ENCODE measurements around the gene MTCH1. TPM values are rescaled to one million over a fixed set of nuclear protein-coding genes. Genes with fewer than 3 reads are reported as not detected.

The MTCH1 gene
- total RNA-seq, 1 experiment from 2014 or later, result 161 TPM

DNA sequence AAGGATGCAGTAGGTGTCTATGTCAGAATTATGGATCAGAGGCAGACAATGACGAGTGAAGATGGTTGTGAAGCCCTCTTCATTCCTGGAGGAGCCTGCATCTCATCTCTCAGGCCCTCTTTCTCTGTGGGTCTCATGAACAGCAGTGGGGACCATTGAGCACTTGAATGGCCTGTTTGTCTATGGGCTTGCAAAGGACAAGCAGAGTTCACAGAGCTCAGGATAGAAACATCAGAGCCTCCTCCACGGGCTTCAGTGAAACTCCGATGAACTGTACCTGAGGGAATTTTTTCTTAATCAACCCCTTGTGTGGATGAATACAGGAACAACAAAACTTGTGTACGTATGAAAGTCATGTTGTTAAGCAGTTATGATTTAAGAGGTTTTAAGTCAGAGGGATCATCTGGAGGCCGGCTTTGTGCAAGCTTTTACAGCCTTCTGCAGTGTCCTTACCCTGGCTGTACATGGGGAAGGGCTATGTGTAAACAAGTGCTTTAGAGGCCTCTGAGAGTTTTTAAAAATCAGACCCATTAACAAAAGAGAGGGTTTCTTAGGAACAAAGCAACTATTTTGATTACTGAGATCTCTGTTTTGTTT is 61.1 kb downstream of the MTCH1 start:
- no peak for ATAC-seq
- no peak overlapping the region for H2AFZ ChIP-seq (ENCODE audit: low read depth, low read length, poor library complexity, severe bottlenecking)
- CTCF ChIA-PET, result no interaction called here
- no TSS peak for BruUV-seq (replicated peaks)
- peaks cover 3 to 5% of the 10 kb centered on the region in 2 experiments; a peak in 3 of 4 replicates for H3K4me1 ChIP-seq (ENCODE audit: control insufficient read depth in 1 of 2, insufficient read depth in 2 of 2, low read length in 2 of 2)
- no peak overlapping the region for H3K4me3 ChIP-seq (replicated peaks in 1 of 2; ENCODE audit: low read depth in 1 of 2, low read length in 2 of 2)
- H3K79me2 ChIP-seq (ENCODE audit: insufficient read depth, low read length), result no peaks in the 10 kb centered on the region
- no peak overlapping the region for H3K27ac ChIP-seq (ENCODE audit: low read depth, low read length)
- no peaks in the 10 kb centered on the region for H4K20me1 ChIP-seq (ENCODE audit: insufficient read depth)
- no peaks in the 10 kb centered on the region for H3K9me3 ChIP-seq (ENCODE audit: control insufficient read depth in 1 of 2, insufficient read depth in 1 of 2, low read depth in 1 of 2, low read length in 2 of 2)
- H3K4me2 ChIP-seq (ENCODE audit: low read length), result no peak overlapping the region
- H3K9ac ChIP-seq (ENCODE audit: low read length), result no peak overlapping the region
- POLR2A ChIA-PET, result no interaction called here
- RAD21 ChIA-PET (ENCODE audit: low non-redundant PET in 1 of 2, low total read pairs in 2 of 2, uncharacterized antibody in 2 of 2, unreplicated experiment in 2 of 2), result no interaction called here
- no peaks in the 10 kb centered on the region for H3K9me2 ChIP-seq (ENCODE audit: insufficient read depth)
- no peak for DNase-seq (ENCODE audit: low read depth, low spot score)
- TF ChIP-seq CBX3 (IDR thresholded peaks at IDR 0.05; ENCODE audit: low read depth), result no peak
- TF ChIP-seq, protein P1, sequence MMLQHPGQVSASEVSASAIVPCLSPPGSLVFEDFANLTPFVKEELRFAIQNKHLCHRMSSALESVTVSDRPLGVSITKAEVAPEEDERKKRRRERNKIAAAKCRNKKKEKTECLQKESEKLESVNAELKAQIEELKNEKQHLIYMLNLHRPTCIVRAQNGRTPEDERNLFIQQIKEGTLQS (IDR thresholded peaks at IDR 0.05), result no peak
- TF ChIP-seq TCF7L2 (IDR thresholded peaks at IDR 0.05; ENCODE audit: borderline replicate concordance, extremely low read depth, insufficient read depth, insufficient read length), result no peak
- TF ChIP-seq EGR1 (IDR thresholded peaks at IDR 0.05; ENCODE audit: low read depth), result no peak
- TF ChIP-seq POLR2AphosphoS5 (IDR thresholded peaks at IDR 0.05; ENCODE audit: low read depth, low read length), result no peak
- TF ChIP-seq ZFX (IDR thresholded peaks at IDR 0.05), result no peak
- no peak for TF ChIP-seq YY1 (IDR thresholded peaks at IDR 0.05; ENCODE audit: extremely low read depth, insufficient replicate concordance, low read depth, low read length)
- TF ChIP-seq ZNF274 (IDR thresholded peaks at IDR 0.05; ENCODE audit: low read depth, low read length), result no peak
- no peak for TF ChIP-seq SIN3A (IDR thresholded peaks at IDR 0.05; ENCODE audit: low read depth)
- TF ChIP-seq, protein P2, sequence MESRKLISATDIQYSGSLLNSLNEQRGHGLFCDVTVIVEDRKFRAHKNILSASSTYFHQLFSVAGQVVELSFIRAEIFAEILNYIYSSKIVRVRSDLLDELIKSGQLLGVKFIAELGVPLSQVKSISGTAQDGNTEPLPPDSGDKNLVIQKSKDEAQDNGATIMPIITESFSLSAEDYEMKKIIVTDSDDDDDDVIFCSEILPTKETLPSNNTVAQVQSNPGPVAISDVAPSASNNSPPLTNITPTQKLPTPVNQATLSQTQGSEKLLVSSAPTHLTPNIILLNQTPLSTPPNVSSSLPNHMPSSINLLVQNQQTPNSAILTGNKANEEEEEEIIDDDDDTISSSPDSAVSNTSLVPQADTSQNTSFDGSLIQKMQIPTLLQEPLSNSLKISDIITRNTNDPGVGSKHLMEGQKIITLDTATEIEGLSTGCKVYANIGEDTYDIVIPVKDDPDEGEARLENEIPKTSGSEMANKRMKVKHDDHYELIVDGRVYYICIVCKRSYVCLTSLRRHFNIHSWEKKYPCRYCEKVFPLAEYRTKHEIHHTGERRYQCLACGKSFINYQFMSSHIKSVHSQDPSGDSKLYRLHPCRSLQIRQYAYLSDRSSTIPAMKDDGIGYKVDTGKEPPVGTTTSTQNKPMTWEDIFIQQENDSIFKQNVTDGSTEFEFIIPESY (IDR thresholded peaks at IDR 0.05; ENCODE audit: extremely low read depth, insufficient replicate concordance, low read length), result no peak
- TF ChIP-seq POLR2A (IDR thresholded peaks at IDR 0.05; ENCODE audit: borderline replicate concordance, extremely low read depth, insufficient read depth, insufficient read length), result no peak
- TF ChIP-seq, protein P3, sequence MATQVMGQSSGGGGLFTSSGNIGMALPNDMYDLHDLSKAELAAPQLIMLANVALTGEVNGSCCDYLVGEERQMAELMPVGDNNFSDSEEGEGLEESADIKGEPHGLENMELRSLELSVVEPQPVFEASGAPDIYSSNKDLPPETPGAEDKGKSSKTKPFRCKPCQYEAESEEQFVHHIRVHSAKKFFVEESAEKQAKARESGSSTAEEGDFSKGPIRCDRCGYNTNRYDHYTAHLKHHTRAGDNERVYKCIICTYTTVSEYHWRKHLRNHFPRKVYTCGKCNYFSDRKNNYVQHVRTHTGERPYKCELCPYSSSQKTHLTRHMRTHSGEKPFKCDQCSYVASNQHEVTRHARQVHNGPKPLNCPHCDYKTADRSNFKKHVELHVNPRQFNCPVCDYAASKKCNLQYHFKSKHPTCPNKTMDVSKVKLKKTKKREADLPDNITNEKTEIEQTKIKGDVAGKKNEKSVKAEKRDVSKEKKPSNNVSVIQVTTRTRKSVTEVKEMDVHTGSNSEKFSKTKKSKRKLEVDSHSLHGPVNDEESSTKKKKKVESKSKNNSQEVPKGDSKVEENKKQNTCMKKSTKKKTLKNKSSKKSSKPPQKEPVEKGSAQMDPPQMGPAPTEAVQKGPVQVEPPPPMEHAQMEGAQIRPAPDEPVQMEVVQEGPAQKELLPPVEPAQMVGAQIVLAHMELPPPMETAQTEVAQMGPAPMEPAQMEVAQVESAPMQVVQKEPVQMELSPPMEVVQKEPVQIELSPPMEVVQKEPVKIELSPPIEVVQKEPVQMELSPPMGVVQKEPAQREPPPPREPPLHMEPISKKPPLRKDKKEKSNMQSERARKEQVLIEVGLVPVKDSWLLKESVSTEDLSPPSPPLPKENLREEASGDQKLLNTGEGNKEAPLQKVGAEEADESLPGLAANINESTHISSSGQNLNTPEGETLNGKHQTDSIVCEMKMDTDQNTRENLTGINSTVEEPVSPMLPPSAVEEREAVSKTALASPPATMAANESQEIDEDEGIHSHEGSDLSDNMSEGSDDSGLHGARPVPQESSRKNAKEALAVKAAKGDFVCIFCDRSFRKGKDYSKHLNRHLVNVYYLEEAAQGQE (IDR thresholded peaks at IDR 0.05; ENCODE audit: low read depth), result no peak
- TF ChIP-seq CEBPB (IDR thresholded peaks at IDR 0.05; ENCODE audit: low read depth), result no peak
- TF ChIP-seq FOSL1 (IDR thresholded peaks at IDR 0.05; ENCODE audit: low read depth), result no peak
- TF ChIP-seq RAD21 (IDR thresholded peaks at IDR 0.05; ENCODE audit: low read depth), result no peak
- intact Hi-C loops (cut with micrococcal nuclease), result no loop called here
- H3K36me3 ChIP-seq (ENCODE audit: control insufficient read depth in 1 of 2, insufficient read depth in 2 of 2, low read length in 2 of 2), result peaks cover 0 to 2% of the 10 kb centered on the region in 2 experiments; a peak in 1 of 4 replicates
- no peaks in the 10 kb centered on the region for H3K27me3 ChIP-seq (ENCODE audit: insufficient read depth, low read length)

All from HCT116 (cell line).